Heart left ventricle (tissue), 13 donors: ENCODE data around the gene NOL6.

ENCODE experiments used
- POLR2A ChIP-seq, 2 donors: fragments of 450-650 bp; IDR thresholded peaks; one replicate each; pipeline ENCODE4 v1.6.1; 2017; ENCODE audit warnings: antibody characterized with exemption in 2 of 2, mild to moderate bottlenecking in 2 of 2, moderate library complexity in 2 of 2
- TF ChIP-seq, protein P1 (sequence below), 12 donors: fragments of 200-600 bp; sonication (generic) in 4 of 12; IDR thresholded peaks; one replicate each; pipeline versions ENCODE4 v1.5.0 to v1.8.0; 2018 to 2022; ENCODE audit warnings: antibody characterized with exemption in 12 of 12, mild to moderate bottlenecking in 5 of 12
- donor health status: ischemic (EF 13 %, LVEDD 7.1; RV severe dilation, severe dysfunction).
- donor health status: DM: no; HTN: yes; CAD: no.
- donor health status: DM: no; HTN: no; CAD: no.
- donor health status: ischemic (EF 25% LVEDD 6.9; RV normal size, moderate dysfunction).
- donor health status: ischemic (EF 25% LVEDD 5.7; RV mildly dilated, moderate dysfunction).
- donor health status: ischemic (EF 35%, LVEDD 5.7; RV mildly dilated, moderate dysfunction).
- donor health status: nonischemic (EF 11% LVEDD 7.7; RV severe dilation, severe dysfunction).
- donor health status: DM: yes; HTN: yes; CAD: no.
- donor health status: PGD.
- donor health status: ischemic (EF 29% LVEDD 5.4; RV normal size, mild dysfunction).
- donor health status: nonischemic (EF 23%, LVEDD 6.1; RV moderate dilation, normal function).

DNA sequence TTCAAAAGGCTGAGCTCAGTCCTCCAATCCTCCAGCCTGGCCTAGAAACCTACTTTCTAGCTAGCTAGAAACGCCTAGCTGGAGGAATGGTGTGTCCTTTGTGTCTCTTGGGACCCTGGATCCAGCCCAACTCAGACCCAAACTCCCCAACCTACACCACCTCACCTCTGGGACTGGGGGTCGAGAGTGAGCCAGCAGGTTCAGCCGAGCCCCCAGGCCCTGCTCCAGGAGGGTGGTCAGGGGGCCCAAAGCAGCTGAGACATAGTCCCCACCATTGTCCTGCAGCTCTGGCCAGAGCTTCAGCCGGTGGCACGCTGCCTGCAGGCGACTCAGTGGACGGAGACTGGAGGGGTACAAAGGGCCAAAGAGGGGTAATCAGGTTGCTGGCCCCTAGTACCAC lies 6.2 kb downstream of the NOL6 start:
- TF ChIP-seq, protein P1, sequence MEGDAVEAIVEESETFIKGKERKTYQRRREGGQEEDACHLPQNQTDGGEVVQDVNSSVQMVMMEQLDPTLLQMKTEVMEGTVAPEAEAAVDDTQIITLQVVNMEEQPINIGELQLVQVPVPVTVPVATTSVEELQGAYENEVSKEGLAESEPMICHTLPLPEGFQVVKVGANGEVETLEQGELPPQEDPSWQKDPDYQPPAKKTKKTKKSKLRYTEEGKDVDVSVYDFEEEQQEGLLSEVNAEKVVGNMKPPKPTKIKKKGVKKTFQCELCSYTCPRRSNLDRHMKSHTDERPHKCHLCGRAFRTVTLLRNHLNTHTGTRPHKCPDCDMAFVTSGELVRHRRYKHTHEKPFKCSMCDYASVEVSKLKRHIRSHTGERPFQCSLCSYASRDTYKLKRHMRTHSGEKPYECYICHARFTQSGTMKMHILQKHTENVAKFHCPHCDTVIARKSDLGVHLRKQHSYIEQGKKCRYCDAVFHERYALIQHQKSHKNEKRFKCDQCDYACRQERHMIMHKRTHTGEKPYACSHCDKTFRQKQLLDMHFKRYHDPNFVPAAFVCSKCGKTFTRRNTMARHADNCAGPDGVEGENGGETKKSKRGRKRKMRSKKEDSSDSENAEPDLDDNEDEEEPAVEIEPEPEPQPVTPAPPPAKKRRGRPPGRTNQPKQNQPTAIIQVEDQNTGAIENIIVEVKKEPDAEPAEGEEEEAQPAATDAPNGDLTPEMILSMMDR (IDR thresholded peaks at IDR 0.05), result no peak
- no peak for TF ChIP-seq POLR2A (IDR thresholded peaks at IDR 0.05)
